Activated CD8-positive, alpha-beta memory T cell treated with anti-CD3 and anti-CD28 coated beads, Interleukin-2, amount 50 U/mL, for 4 hours (primary cell): ENCODE measurements around the gene CX3CL1.
A peak's percentile ranks its signal among the peaks of the same experiment; 100 is the strongest.
"Not testable (repeated sequence)": the region's sequence is repeated elsewhere in the genome, so short reads cannot be mapped to it uniquely, and the experiment has no call there.

Experiments
- DNase-seq: peaks from one replicate; pipeline ENCODE4 v3.0.0-alpha.2; 2020

CX3CL1 gene

DNA sequence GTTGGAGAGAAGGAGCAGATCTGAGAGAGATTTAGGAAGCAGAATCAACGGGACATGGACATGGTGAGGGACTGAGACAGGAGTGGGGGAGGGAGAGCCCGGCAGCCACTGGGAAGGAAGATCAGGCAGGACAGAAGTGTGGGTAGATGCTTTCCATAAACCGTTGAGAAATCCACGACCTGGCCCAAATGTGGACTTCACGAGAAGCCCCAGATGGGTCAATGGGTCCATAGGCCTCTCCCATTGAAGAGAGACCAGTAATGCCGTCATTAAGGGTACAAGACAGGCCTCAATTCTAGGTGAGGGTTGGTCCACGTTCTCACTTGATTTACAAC lies 14.2 kb upstream of the CX3CL1 start:
- no peak for DNase-seq

GRCh38 chr16:57358527-57359095 lies 13.7 kb upstream of the CX3CL1 start, which contains the start of gene CCL22:
Gene CCL22 (plus strand): TSS chr16:57358783. CDS start chr16:57358817, 34 bp downstream.
- no peak for DNase-seq

DNA sequence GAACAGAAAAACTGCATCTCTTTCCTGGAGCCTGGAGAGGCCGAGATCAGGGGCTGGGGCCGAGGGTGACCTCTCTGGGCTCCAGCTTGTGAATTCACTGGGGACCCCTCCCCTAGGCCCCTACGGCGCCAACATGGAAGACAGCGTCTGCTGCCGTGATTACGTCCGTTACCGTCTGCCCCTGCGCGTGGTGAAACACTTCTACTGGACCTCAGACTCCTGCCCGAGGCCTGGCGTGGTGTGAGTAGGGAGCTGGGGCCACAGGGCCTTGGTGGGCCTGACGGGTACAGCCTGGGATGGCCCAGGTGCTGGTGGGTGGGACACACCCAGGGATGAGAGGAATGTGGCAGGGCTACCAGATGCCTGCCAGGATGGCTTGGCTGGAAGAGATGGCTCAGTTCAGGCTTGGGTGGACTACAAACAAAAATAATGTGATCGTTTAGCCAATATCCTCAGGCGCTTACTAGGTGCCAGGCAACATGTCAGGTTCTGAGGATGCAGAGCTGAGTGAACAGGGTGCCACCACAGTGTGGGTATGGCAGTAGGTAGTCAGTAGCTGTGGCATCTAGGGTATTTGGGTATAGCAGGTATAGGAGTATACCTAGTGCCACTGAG lies 11.9 kb upstream of the CX3CL1 start:
- no peak for DNase-seq

- DNase-seq, result no peak
These were observed 10.9 kb upstream of the CX3CL1 start for GRCh38 chr16:57361404-57361803.

- no peak for DNase-seq
These were observed 8.1 kb upstream of the CX3CL1 start for GRCh38 chr16:57364143-57364542.

GRCh38 chr16:57366544-57367040 lies 5.7 kb upstream of the CX3CL1 start:
- no peak for DNase-seq

- no peak for DNase-seq
These were observed 5.1 kb upstream of the CX3CL1 start for GRCh38 chr16:57367116-57367752.

GRCh38 chr16:57371494-57372371 lies 557 bp upstream of the CX3CL1 start:
- DNase-seq, result no peak

- no peak for DNase-seq
These were observed 1.0 kb downstream of the CX3CL1 start for GRCh38 chr16:57373117-57373947.

- no peak for DNase-seq
These were observed 1.8 kb downstream of the CX3CL1 start for GRCh38 chr16:57374067-57374534.

DNA sequence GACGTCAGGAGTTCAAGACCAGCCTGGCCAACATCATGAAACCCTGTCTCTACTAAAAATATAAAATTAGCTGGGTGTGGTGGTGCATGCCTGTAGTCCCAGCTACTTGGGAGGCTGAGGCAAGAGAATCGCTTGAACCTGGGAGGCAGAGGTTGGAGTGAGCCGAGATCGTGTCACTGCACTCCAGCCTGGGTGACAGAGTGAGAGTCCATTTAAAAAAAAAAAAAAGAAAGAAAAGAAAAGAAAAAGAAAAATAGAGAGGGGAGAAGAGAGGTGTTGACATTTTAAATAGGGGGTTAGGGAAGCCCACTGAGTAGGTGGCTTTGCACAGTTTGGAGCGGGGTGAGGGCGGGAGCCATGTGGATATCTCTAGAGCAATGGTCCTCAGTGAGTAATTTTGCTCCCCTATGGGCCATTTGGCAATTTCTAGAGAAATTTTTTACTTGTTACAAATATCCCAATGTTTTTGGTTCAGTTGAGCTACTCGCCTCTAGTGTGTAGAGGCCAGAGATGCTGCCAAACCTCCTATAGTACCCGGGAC lies 2.7 kb downstream of the CX3CL1 start:
- DNase-seq, result not testable (repeated sequence)

DNA sequence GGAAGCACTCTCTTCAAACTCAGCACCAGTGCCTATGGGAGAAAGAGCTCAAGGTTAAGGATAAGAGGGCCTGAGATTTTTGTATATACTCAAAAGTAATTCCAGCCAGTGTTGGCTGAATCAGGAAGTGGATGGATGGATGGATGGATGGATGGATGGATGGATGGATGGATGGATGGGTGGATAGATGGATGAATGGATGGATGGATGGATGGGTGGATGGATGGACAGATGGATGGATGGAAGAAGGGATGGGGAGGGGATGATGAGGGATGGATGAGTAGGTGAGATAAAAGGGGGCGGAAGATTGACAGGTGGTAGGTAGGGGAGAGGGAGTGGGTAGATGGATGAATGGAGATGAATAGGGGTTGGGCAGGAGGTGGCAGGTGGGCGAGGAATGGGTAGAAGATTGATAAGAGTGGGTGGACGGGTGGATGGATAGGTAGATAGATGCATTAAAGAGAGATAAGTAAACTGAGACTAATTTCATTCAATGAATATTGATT lies 4.1 kb downstream of the CX3CL1 start:
- DNase-seq, result no peak

GRCh38 chr16:57377080-57377841 lies 5.0 kb downstream of the CX3CL1 start:
- DNase-seq, result peak; percentile 23

DNA sequence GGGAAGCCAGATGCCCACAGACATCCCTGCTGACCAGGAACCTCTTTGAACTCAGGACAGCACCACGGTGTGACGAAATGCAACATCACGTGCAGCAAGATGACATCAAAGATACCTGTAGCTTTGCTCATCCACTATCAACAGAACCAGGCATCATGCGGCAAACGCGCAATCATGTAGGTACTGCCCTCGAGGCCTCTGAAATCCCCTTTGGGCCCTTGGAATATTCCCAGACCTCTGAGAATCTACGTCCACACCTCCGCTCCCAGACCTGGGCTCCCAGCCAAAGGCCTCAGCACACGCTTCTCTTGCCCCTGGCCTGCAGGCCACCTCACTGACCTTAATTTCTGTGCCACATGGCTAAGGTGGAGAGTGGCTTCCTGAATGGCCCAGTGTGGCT lies 7.3 kb downstream of the CX3CL1 start:
- no peak for DNase-seq

- DNase-seq, result no peak
These were observed 8.6 kb downstream of the CX3CL1 start for GRCh38 chr16:57380671-57381462.

- DNase-seq, result no peak
These were observed 9.7 kb downstream of the CX3CL1 start for GRCh38 chr16:57381791-57382534.

DNA sequence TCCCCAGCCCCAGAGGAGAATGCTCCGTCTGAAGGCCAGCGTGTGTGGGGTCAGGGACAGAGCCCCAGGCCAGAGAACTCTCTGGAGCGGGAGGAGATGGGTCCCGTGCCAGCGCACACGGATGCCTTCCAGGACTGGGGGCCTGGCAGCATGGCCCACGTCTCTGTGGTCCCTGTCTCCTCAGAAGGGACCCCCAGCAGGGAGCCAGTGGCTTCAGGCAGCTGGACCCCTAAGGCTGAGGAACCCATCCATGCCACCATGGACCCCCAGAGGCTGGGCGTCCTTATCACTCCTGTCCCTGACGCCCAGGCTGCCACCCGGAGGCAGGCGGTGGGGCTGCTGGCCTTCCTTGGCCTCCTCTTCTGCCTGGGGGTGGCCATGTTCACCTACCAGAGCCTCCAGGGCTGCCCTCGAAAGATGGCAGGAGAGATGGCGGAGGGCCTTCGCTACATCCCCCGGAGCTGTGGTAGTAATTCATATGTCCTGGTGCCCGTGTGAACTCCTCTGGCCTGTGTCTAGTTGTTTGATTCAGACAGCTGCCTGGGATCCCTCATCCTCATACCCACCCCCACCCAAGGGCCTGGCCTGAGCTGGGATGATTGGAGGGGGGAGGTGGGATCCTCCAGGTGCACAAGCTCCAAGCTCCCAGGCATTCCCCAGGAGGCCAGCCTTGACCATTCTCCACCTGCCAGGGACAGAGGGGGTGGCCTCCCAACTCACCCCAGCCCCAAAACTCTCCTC lies 10.4 kb downstream of the CX3CL1 start:
- DNase-seq, result no peak
